Esophagus muscularis mucosa (tissue), 4 donors: ENCODE data around the gene ALPK3. TPM values are rescaled to one million over a fixed set of nuclear protein-coding genes. Genes with fewer than 3 reads are reported as not detected.

Experiments used
- DNase-seq: peaks from one replicate; pipeline ENCODE4 v3.0.0-alpha.2; 2017; ENCODE audit errors: extremely low spot score
- H3K27ac ChIP-seq, 4 donors: fragments of 200-600 bp; sonication (generic); replicated peaks in 1 of 4; 1 replicate in 3 of 4; 2 replicates in 1 of 4; pipeline ENCODE4 v1.5.1; 2016 to 2019; ENCODE audit warnings: mild to moderate bottlenecking in 1 of 4
- H3K27me3 ChIP-seq, 4 donors: fragments of 200-600 bp; sonication (generic); one replicate each; pipeline versions ENCODE4 v1.5.1 to v1.6.0; 2016 to 2019
- H3K36me3 ChIP-seq, 4 donors: fragments of 200-600 bp; sonication (generic); one replicate each; pipeline ENCODE4 v1.5.1; 2016 to 2019
- H3K4me1 ChIP-seq, 4 donors: fragments of 200-600 bp; sonication (generic); one replicate each; pipeline ENCODE4 v1.5.1; 2016 to 2019
- H3K4me3 ChIP-seq, 4 donors: fragments of 200-600 bp; sonication (generic); 1 replicate in 2 of 4; 2 replicates in 2 of 4; pipeline ENCODE4 v1.5.1; 2016 to 2019; ENCODE audit warnings: mild to moderate bottlenecking in 4 of 4, moderate library complexity in 1 of 4
- H3K9me3 ChIP-seq, 4 donors: fragments of 200-600 bp; sonication (generic); 1 replicate in 3 of 4; 2 replicates in 1 of 4; pipeline ENCODE4 v1.5.1; 2016 to 2019
- EP300 ChIP-seq: sonication (generic); formaldehyde crosslinking; IDR thresholded peaks from one replicate; pipeline ENCODE4 v1.6.1; 2017; ENCODE audit warnings: antibody characterized with exemption
- POLR2A ChIP-seq: fragments of 450-650 bp; IDR thresholded peaks from one replicate; pipeline ENCODE4 v1.6.1; 2017; ENCODE audit warnings: antibody characterized with exemption, moderate library complexity, mild to moderate bottlenecking, low read depth
- POLR2AphosphoS5 ChIP-seq, 2 donors: sonication (generic); formaldehyde crosslinking; IDR thresholded peaks; one replicate each; pipeline ENCODE4 v1.6.1; 2017; ENCODE audit warnings: antibody characterized with exemption in 2 of 2
- WGBS: methylation state at CpG from one replicate; pipeline ENCODE4 v1.1.5; 2018; 5-methylcytosine and 5-hydroxymethylcytosine counted together
- intact Hi-C: fragments of 100-400 bp; cut with DNase I; formaldehyde crosslinking; loops from one replicate; pipeline ENCODE4 v1.15.1; 2023
- total RNA-seq, 4 donors: library from RNA; depleted of rRNA; stranded (reverse); fragments of >200 nt; gene quantifications; one replicate each; pipeline versions ENCODE4 v1.1.0 to v1.2.1, GENCODE V29; 2016
- TF ChIP-seq, protein P1 (sequence below), 3 experiments: fragments of 200-600 bp in 2 of 3; fragments of 450-650 bp in 1 of 3; sonication (generic) in 2 of 3; IDR thresholded peaks; one replicate each; pipeline ENCODE4 v1.5.1; 2017 to 2019; ENCODE audit warnings: antibody characterized with exemption in 3 of 3, mild to moderate bottlenecking in 2 of 3, moderate library complexity in 1 of 3

Gene ALPK3
- total RNA-seq, 4 donors from 2014 or later: 9.1 to 21.5 (median 16.2) TPM

DNA sequence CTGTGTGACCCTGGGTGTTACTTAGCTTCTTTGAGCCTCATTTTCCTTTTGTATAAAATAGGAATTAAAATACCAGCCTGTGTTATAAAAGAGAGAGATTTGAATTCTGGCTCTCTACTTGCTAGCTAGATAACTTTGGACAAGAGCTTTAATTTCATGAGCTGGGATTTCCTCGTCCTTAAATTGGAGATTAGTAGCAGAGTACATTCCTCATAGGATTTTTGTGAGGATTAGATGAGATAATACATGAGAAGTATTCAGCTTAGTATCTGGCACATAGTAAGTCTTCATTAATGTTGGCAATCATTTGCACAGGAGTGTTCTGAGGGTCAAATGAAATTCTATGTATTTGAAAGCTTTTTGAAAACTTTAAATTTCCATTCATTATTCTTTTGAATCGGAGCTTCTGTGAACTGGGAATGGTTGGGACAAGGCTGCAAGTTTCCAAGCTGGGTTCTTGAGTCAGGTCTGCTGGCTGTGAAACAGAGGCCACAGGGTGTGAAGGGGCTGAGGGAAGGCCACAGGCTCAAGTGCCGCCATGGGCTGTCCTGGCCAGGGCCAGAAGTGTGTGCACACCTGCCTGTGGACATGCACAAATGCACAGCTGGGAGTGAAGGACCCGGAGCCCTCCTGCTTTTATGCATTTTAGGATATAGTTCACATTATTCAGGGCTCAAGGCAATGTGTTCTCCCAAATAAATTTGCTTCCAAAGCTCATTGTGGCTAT is 17.2 kb downstream of the ALPK3 start:
- TF ChIP-seq POLR2AphosphoS5 (IDR thresholded peaks at IDR 0.05) (no peak), POLR2A (no peak), EP300 (no peak)
- TF ChIP-seq, protein P1, sequence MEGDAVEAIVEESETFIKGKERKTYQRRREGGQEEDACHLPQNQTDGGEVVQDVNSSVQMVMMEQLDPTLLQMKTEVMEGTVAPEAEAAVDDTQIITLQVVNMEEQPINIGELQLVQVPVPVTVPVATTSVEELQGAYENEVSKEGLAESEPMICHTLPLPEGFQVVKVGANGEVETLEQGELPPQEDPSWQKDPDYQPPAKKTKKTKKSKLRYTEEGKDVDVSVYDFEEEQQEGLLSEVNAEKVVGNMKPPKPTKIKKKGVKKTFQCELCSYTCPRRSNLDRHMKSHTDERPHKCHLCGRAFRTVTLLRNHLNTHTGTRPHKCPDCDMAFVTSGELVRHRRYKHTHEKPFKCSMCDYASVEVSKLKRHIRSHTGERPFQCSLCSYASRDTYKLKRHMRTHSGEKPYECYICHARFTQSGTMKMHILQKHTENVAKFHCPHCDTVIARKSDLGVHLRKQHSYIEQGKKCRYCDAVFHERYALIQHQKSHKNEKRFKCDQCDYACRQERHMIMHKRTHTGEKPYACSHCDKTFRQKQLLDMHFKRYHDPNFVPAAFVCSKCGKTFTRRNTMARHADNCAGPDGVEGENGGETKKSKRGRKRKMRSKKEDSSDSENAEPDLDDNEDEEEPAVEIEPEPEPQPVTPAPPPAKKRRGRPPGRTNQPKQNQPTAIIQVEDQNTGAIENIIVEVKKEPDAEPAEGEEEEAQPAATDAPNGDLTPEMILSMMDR (IDR thresholded peaks at IDR 0.05): no peak
- no peak overlapping the region for H3K27ac ChIP-seq
- peaks cover 40 to 78% (median 58%) of the 10 kb centered on the region in 4 donors for H3K4me1 ChIP-seq
- no peak overlapping the region for H3K4me3 ChIP-seq
- H3K36me3 ChIP-seq: peaks cover 0 to 23% (median 6%) of the 10 kb centered on the region in 4 donors
- intact Hi-C loops: no loop called here
- no peaks in the 10 kb centered on the region for H3K27me3 ChIP-seq
- no peak for DNase-seq
- WGBS: 93% methylated on average over 4 of the region's 4 CpGs
- H3K9me3 ChIP-seq: no peaks in the 10 kb centered on the region

DNA sequence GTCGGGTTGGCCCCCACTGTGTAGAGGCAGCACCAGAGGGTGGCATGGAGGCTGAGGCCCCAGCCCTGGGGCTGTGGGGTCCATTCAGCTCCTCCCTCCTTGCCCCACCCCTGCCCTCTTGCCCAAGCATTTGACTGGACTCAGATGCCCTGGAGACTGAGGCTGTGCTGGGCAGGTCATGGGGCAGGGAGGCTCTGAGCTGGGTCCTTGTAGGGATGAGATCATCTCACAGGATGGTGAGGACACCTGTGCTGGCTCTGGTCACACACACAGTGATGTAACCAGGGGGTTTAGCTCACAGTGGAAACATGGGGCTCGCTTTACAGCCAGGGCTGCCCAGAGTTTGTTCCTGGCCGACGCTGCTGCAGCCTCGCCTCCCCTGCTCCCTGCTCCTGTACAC is 17.8 kb downstream of the ALPK3 start:
- TF ChIP-seq POLR2A (no peak), POLR2AphosphoS5 (IDR thresholded peaks at IDR 0.05) (no peak), EP300 (no peak)
- TF ChIP-seq, protein P1 (IDR thresholded peaks at IDR 0.05): no peak
- intact Hi-C loops: no loop called here
- 82% methylated on average over 5 of the region's 5 CpGs for WGBS
- no peak for DNase-seq
- Histone ChIP-seq H3K27me3 (no peaks in the 10 kb centered on the region), H3K4me3 (no peak overlapping the region), H3K4me1 (peaks cover 46 to 80% (median 63%) of the 10 kb centered on the region in 4 donors), H3K36me3 (peaks cover 0 to 29% (median 6%) of the 10 kb centered on the region in 4 donors), H3K27ac (no peak overlapping the region), H3K9me3 (no peaks in the 10 kb centered on the region)

DNA sequence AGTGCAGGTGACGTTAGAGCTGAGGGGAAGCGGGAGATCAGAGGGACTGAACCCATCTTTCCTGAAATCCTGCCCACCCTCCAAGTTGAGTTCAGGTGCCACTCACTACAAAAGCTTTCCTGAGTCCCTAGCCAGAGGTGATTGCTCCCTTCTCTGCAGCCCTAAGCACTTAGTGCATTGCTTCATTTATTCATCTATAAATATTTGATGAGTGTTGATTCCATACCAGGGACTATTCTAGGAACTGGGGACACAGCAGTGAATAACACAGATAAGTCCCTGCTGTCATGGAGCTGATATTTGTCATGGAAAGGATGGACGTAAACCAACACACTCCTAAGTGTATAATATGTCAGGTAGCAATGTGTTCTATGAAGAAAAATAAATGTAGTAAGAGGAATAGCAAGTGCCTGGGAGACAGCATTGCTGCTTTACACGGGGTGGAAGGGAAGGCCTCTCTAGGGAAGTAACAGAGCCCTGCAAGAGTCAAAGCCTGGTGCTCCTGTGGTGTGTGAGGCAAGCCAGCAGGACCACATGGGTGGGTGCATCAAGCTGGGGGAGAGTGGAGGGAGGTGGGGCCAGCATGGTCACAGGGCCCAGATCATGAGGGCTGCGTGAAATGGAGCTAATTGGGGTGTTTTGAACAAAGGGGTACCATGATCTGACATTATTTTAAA is 18.6 kb downstream of the ALPK3 start:
- Histone ChIP-seq H3K27ac (no peak overlapping the region), H3K4me1 (peaks cover 49 to 80% (median 65%) of the 10 kb centered on the region in 4 donors), H3K36me3 (peaks cover 0 to 35% (median 6%) of the 10 kb centered on the region in 4 donors), H3K4me3 (no peak overlapping the region), H3K27me3 (no peaks in the 10 kb centered on the region), H3K9me3 (no peaks in the 10 kb centered on the region)
- WGBS: 61% methylated on average over 5 of the region's 5 CpGs
- intact Hi-C loops: no loop called here
- no peak for DNase-seq
- no peak for TF ChIP-seq POLR2AphosphoS5 (IDR thresholded peaks at IDR 0.05)
- TF ChIP-seq, protein P1 (IDR thresholded peaks at IDR 0.05): no peak
- TF ChIP-seq POLR2A: no peak
- TF ChIP-seq EP300: no peak

DNA sequence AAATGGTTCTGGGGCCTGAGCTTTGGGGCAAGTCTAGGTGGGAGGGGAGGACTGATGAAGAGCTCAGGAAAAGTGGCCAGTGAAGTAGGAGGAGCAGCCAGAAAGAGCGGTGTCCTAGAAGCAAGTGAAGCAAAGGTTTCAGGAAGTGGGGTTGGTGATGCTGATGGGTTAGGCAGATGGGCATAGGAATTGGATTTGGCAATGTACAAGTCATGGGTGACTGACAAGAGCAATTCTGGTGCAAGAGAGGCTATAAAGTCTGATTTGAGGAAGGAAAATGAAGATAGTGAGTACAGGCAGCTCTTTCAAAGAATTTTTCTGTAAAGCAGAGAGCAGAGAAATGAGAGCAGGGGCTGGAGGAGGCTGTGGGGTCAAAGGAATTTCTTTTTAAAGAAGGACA is 19.7 kb downstream of the ALPK3 start:
- H3K9me3 ChIP-seq: no peaks in the 10 kb centered on the region
- peaks cover 0 to 35% (median 6%) of the 10 kb centered on the region in 4 donors for H3K36me3 ChIP-seq
- WGBS: 93% methylated on average over 1 of the region's 1 CpG
- TF ChIP-seq POLR2AphosphoS5 (IDR thresholded peaks at IDR 0.05): no peak
- TF ChIP-seq, protein P1 (IDR thresholded peaks at IDR 0.05): no peak
- TF ChIP-seq EP300: no peak
- TF ChIP-seq POLR2A: no peak
- intact Hi-C loops: no loop called here
- no peak overlapping the region for H3K4me3 ChIP-seq
- H3K27ac ChIP-seq: no peak overlapping the region
- no peaks in the 10 kb centered on the region for H3K27me3 ChIP-seq
- H3K4me1 ChIP-seq: peaks cover 53 to 75% (median 67%) of the 10 kb centered on the region in 4 donors
- DNase-seq: no peak
